Fibroblast of lung (primary cell): ENCODE measurements around the gene SIK3. TPM values are rescaled to one million over a fixed set of nuclear protein-coding genes. Genes with fewer than 3 reads are reported as not detected.

Source experiments
- DNase-seq, 2 donors: peaks; one replicate each; pipeline versions ENCODE4 v3.0.0 to v3.0.0-alpha.2; 2010; ENCODE audit warnings: low read depth in 2 of 2
- H2AFZ ChIP-seq: 2 replicates; pipeline ENCODE4 v1.5.1; 2012; ENCODE audit warnings: low read length, control low read depth, inconsistent platforms
- H3K27ac ChIP-seq: 2 replicates; pipeline ENCODE4 v1.5.1; 2011; ENCODE audit warnings: low read length, control low read depth; ENCODE audit not compliant: insufficient read depth
- H3K27me3 ChIP-seq: 2 replicates; pipeline ENCODE4 v1.5.1; 2011; ENCODE audit warnings: mild to moderate bottlenecking, low read length; ENCODE audit not compliant: control insufficient read depth, insufficient read depth
- H3K36me3 ChIP-seq: 2 replicates; pipeline ENCODE4 v1.5.1; 2011; ENCODE audit warnings: low read length; ENCODE audit not compliant: control insufficient read depth, insufficient read depth
- H3K4me1 ChIP-seq: 2 replicates; pipeline ENCODE4 v1.5.1; 2011; ENCODE audit warnings: low read length; ENCODE audit not compliant: control insufficient read depth, insufficient read depth; ENCODE audit errors: extremely low read depth
- H3K4me2 ChIP-seq: 2 replicates; pipeline ENCODE4 v1.5.1; 2011; ENCODE audit warnings: low read length, control low read depth; ENCODE audit not compliant: insufficient read depth; ENCODE audit errors: extremely low read depth
- H3K4me3 ChIP-seq, 4 experiments: fragments of 200-600 bp in 1 of 4; sonication (generic) in 1 of 4; replicated peaks in 1 of 4; 2 replicates each; pipeline ENCODE4 v1.5.1; 2011 to 2016; ENCODE audit warnings: low read length in 4 of 4, low read depth in 3 of 4, mild to moderate bottlenecking in 3 of 4, control low read depth in 2 of 4, inconsistent platforms in 1 of 4, mixed read lengths in 1 of 4; ENCODE audit not compliant: insufficient read depth in 1 of 4; ENCODE audit errors: control extremely low read depth in 1 of 4
- H3K79me2 ChIP-seq: 2 replicates; pipeline ENCODE4 v1.5.1; 2012; ENCODE audit warnings: mild to moderate bottlenecking, low read length, inconsistent platforms; ENCODE audit not compliant: control insufficient read depth, insufficient read depth
- H3K9ac ChIP-seq: 2 replicates; pipeline ENCODE4 v1.5.1; 2011; ENCODE audit warnings: mild to moderate bottlenecking, low read length, control low read depth; ENCODE audit not compliant: insufficient read depth
- H3K9me3 ChIP-seq: 2 replicates; pipeline ENCODE4 v1.5.1; 2012; ENCODE audit warnings: low read depth, low read length; ENCODE audit not compliant: control insufficient read depth, insufficient read depth
- H4K20me1 ChIP-seq: 2 replicates; pipeline ENCODE4 v1.5.1; 2011; ENCODE audit warnings: low read length; ENCODE audit not compliant: control insufficient read depth, insufficient read depth; ENCODE audit errors: extremely low read depth
- EZH2 ChIP-seq: IDR thresholded peaks from 2 replicates; pipeline ENCODE4 v1.5.1; 2012; ENCODE audit warnings: low read length, control low read depth, mild to moderate bottlenecking; ENCODE audit errors: missing control alignments
- polyA plus RNA-seq, 2 donors: library from polyadenylated mRNA; depleted of rRNA in 1 of 2; stranded (reverse) in 1 of 2; unstranded in 1 of 2; fragments of >200 nt; gene quantifications; 2 replicates each; pipeline ENCODE4 v1.2.1, GENCODE V29; 2011 to 2012; ENCODE audit warnings: missing spikeins in 1 of 2
- total RNA-seq: library from RNA; depleted of rRNA; stranded (reverse); fragments of >200 nt; gene quantifications from 2 replicates; pipeline ENCODE4 v1.2.1, GENCODE V29; 2014
- TF ChIP-seq, protein P1 (sequence below), 2 donors: IDR thresholded peaks in 1 of 2; conservative IDR thresholded peaks in 1 of 2; 1 replicate in 1 of 2; 2 replicates in 1 of 2; pipeline ENCODE4 v1.5.1; 2011 to 2012; ENCODE audit warnings: low read length in 2 of 2, control low read depth in 1 of 2, inconsistent platforms in 1 of 2, low read depth in 1 of 2, mild to moderate bottlenecking in 1 of 2

The SIK3 gene
- total and polyA plus RNA-seq, 2 donors (not counting 1 experiment from before 2014, with no cell fraction given) = 7.1 to 22.8 TPM

DNA sequence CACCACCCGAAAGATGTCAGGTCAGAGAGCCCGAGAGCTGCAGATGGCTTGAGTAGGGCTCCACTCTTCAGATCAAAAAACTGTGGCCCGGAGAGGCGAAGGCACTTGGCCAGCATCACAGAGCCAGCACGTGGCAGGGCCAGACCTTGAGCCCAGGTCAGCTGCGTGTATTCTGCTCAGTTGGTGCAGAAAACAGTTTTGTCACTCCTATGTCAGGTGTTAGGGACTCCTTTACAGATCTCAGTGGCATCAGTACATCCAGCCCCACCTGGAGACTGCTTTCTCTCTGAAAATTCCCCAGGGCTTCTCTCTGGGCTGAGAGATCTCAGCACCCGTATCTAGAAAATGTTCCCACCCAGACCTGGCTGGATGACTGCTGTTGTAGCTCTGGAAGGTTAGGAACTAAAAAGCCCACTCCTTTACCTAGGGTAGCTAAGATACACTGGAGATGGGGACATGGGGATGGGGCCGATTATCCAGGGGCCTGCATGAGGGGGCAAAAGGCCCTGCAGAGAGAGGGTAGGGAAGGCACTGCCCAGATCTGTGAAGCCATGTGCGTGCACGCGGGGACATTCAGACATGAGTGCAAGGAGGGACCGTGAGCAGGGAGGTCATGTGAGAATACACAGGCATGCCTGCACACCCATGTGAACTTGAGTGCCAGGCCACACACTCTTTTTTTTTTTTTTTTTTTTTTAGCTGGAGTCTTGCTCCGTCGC lies 264.3 kb downstream of the SIK3 start:
- Histone ChIP-seq H3K9ac (no peak overlapping the region), H3K79me2 (no peaks in the 10 kb centered on the region), H3K9me3 (no peaks in the 10 kb centered on the region), H3K27me3 (no peaks in the 10 kb centered on the region), H3K4me1 (peaks cover 7% of the 10 kb centered on the region), H4K20me1 (no peaks in the 10 kb centered on the region), H3K4me3 (no peak overlapping the region), H3K36me3 (no peaks in the 10 kb centered on the region), H3K4me2 (no peak overlapping the region), H3K27ac (no peak overlapping the region), H2AFZ (no peak overlapping the region)
- TF ChIP-seq, protein P1, sequence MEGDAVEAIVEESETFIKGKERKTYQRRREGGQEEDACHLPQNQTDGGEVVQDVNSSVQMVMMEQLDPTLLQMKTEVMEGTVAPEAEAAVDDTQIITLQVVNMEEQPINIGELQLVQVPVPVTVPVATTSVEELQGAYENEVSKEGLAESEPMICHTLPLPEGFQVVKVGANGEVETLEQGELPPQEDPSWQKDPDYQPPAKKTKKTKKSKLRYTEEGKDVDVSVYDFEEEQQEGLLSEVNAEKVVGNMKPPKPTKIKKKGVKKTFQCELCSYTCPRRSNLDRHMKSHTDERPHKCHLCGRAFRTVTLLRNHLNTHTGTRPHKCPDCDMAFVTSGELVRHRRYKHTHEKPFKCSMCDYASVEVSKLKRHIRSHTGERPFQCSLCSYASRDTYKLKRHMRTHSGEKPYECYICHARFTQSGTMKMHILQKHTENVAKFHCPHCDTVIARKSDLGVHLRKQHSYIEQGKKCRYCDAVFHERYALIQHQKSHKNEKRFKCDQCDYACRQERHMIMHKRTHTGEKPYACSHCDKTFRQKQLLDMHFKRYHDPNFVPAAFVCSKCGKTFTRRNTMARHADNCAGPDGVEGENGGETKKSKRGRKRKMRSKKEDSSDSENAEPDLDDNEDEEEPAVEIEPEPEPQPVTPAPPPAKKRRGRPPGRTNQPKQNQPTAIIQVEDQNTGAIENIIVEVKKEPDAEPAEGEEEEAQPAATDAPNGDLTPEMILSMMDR (conservative IDR thresholded peaks at IDR 0.05 in 1 of 2, IDR thresholded peaks at IDR 0.05 in 1 of 2; ENCODE audit: low read depth in 1 of 2, low read length in 2 of 2) = no peak
- TF ChIP-seq EZH2 = no peak
- no peak for DNase-seq

DNA sequence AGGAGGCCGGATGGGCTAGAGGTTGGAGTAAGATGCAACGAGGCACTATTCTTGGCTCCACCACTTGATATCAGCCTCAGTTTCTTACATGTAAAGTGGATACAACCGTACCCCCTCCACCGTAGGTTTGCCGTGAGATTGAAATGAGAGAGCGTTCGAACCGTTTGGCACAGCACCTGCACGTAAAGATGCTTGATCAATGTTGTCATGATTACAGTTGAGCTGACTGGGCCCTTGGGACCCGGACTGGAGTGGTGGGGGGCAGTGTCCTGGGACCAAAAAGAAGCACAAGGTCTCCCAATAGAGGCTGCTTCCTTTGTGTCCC lies 264.8 kb downstream of the SIK3 start:
- no peaks in the 10 kb centered on the region for H3K36me3 ChIP-seq
- no peaks in the 10 kb centered on the region for H3K27me3 ChIP-seq
- no peak for DNase-seq
- H3K9me3 ChIP-seq = no peaks in the 10 kb centered on the region
- H2AFZ ChIP-seq = no peak overlapping the region
- no peak for TF ChIP-seq EZH2
- TF ChIP-seq, protein P1 (conservative IDR thresholded peaks at IDR 0.05 in 1 of 2, IDR thresholded peaks at IDR 0.05 in 1 of 2; ENCODE audit: low read depth in 1 of 2, low read length in 2 of 2) = no peak
- H3K79me2 ChIP-seq = no peaks in the 10 kb centered on the region
- no peaks in the 10 kb centered on the region for H4K20me1 ChIP-seq
- no peak overlapping the region for H3K4me2 ChIP-seq
- no peak overlapping the region for H3K9ac ChIP-seq
- H3K27ac ChIP-seq = no peak overlapping the region
- peaks cover 7% of the 10 kb centered on the region for H3K4me1 ChIP-seq
- H3K4me3 ChIP-seq = no peak overlapping the region

DNA sequence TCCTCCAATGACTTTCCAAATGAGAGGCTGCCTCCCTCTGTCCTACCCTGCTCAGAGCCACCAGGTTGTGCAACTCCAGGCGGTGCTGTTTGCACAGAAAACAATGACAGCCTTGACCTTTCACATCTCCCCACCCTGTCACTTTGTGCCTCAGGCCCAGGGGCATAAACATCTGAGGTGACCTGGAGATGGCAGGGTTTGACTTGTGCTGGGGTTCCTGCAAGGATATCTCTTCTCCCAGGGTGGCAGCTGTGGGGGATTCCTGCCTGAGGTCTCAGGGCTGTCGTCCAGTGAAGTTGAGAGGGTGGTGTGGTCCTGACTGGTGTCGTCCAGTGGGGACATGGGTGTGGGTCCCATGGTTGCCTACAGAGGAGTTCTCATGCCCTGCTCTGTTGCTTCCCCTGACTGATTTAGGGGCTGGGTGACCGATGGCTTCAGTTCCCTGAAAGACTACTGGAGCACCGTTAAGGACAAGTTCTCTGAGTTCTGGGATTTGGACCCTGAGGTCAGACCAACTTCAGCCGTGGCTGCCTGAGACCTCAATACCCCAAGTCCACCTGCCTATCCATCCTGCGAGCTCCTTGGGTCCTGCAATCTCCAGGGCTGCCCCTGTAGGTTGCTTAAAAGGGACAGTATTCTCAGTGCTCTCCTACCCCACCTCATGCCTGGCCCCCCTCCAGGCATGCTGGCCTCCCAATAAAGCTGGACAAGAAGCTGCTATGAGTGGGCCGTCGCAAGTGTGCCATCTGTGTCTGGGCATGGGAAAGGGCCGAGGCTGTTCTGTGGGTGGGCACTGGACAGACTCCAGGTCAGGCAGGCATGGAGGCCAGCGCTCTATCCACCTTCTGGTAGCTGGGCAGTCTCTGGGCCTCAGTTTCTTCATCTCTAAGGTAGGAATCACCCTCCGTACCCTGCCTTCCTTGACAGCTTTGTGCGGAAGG lies 265.6 kb downstream of the SIK3 start:
- TF ChIP-seq EZH2 = no peak
- TF ChIP-seq, protein P1 (conservative IDR thresholded peaks at IDR 0.05 in 1 of 2, IDR thresholded peaks at IDR 0.05 in 1 of 2; ENCODE audit: low read depth in 1 of 2, low read length in 2 of 2) = no peak
- peaks cover 7% of the 10 kb centered on the region for H3K4me1 ChIP-seq
- H3K79me2 ChIP-seq = no peaks in the 10 kb centered on the region
- no peaks in the 10 kb centered on the region for H3K9me3 ChIP-seq
- DNase-seq = no peak
- no peak overlapping the region for H3K4me2 ChIP-seq
- no peak overlapping the region for H3K27ac ChIP-seq
- H3K27me3 ChIP-seq = no peaks in the 10 kb centered on the region
- H3K36me3 ChIP-seq = no peaks in the 10 kb centered on the region
- no peak overlapping the region for H3K9ac ChIP-seq
- no peaks in the 10 kb centered on the region for H4K20me1 ChIP-seq
- H2AFZ ChIP-seq = no peak overlapping the region
- no peak overlapping the region for H3K4me3 ChIP-seq
